ENCODE results near the gene PIGQ. TPM values are rescaled to one million over a fixed set of nuclear protein-coding genes. Genes with fewer than 3 reads are reported as not detected.

The PIGQ gene
- total and polyA plus RNA-seq, 2 of the 13 experiments (the other 11 are each of a cell fraction or from before 2014, with no cell fraction given) = 7.7 to 19.7 TPM

DNA sequence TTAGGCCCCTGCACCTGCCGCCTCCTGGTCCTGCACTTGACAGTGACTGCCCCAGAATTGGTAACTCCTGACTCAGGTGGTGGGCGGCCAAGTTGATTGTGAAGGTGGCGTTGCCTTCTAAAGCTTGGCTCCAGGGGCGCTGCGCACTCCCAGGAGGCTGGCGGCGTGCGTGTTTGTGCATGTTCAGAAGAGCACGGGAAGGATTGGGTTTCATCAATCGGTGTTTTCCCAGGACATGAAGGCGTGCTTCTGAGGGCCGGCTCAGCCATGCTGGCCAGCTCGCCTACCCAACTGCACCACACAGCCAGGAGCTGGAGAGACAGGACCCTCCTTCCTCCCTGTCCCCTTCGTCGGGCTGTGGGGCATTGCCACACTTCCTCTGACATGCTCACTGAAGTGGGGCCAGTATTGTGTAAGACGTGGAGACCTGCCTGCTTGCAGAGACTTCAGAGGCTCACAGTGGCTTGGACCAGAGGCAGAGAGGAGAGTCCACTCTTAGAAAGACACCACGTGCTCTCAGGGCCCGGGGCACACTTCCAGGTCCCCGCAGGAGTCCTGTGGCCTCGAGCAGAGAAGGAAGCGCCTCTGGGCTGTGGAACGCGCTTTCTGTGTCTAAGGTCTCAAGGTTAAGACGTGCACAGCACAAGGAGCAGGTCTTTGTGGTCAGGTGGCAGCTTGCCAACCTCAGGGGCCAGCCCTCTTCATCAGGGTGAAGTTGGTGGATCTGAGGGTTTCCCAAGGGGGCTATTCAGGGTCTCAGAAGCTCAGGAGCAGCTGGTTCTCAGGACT, 22.9 kb downstream of the PIGQ start (continued):
- TF ChIP-seq, protein P1, sequence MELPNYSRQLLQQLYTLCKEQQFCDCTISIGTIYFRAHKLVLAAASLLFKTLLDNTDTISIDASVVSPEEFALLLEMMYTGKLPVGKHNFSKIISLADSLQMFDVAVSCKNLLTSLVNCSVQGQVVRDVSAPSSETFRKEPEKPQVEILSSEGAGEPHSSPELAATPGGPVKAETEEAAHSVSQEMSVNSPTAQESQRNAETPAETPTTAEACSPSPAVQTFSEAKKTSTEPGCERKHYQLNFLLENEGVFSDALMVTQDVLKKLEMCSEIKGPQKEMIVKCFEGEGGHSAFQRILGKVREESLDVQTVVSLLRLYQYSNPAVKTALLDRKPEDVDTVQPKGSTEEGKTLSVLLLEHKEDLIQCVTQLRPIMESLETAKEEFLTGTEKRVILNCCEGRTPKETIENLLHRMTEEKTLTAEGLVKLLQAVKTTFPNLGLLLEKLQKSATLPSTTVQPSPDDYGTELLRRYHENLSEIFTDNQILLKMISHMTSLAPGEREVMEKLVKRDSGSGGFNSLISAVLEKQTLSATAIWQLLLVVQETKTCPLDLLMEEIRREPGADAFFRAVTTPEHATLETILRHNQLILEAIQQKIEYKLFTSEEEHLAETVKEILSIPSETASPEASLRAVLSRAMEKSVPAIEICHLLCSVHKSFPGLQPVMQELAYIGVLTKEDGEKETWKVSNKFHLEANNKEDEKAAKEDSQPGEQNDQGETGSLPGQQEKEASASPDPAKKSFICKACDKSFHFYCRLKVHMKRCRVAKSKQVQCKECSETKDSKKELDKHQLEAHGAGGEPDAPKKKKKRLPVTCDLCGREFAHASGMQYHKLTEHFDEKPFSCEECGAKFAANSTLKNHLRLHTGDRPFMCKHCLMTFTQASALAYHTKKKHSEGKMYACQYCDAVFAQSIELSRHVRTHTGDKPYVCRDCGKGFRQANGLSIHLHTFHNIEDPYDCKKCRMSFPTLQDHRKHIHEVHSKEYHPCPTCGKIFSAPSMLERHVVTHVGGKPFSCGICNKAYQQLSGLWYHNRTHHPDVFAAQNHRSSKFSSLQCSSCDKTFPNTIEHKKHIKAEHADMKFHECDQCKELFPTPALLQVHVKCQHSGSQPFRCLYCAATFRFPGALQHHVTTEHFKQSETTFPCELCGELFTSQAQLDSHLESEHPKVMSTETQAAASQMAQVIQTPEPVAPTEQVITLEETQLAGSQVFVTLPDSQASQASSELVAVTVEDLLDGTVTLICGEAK (IDR thresholded peaks at IDR 0.05) = no peak
- TF ChIP-seq, protein P1 (CRISPR knock-in tag; IDR thresholded peaks at IDR 0.05) = peak; percentile 21; the same call in 1 of the 2 replicates
- TF ChIP-seq HNF4A (CRISPR knock-in tag; IDR thresholded peaks at IDR 0.05) (peak; percentile 6; the same call in 1 of the 2 replicates), RFX1 (IDR thresholded peaks at IDR 0.05) (no peak), RAD21 (CRISPR knock-in tag; IDR thresholded peaks at IDR 0.05) (no peak), ZNF225 (CRISPR knock-in tag; IDR thresholded peaks at IDR 0.05) (peak; percentile 68; the same call in 1 of the 2 replicates), NFKBIZ (CRISPR knock-in tag; IDR thresholded peaks at IDR 0.05) (0 out of 2 replicates have a peak, but pooled peaks have one; percentile 29), MEF2D (CRISPR knock-in tag; IDR thresholded peaks at IDR 0.05) (no peak), ZNF547 (CRISPR knock-in tag; IDR thresholded peaks at IDR 0.05) (peak; percentile 74; the same call in 1 of the 2 replicates), ATM (IDR thresholded peaks at IDR 0.05; ENCODE audit: borderline replicate concordance) (no peak), ERF (CRISPR knock-in tag; IDR thresholded peaks at IDR 0.05) (peak; percentile 54; the same call in 1 of the 2 replicates), JUND (CRISPR knock-in tag; IDR thresholded peaks at IDR 0.05) (no peak), MYNN (CRISPR knock-in tag; IDR thresholded peaks at IDR 0.05; ENCODE audit: low read depth) (peak; percentile 92; the same call in 1 of the 2 replicates), NFKB2 (CRISPR knock-in tag; IDR thresholded peaks at IDR 0.05; ENCODE audit: borderline replicate concordance) (peak; percentile 49; the same call in 1 of the 2 replicates), YEATS2 (CRISPR knock-in tag; IDR thresholded peaks at IDR 0.05; ENCODE audit: borderline replicate concordance) (peak; percentile 34; the same call in 1 of the 2 replicates), CENPT (CRISPR knock-in tag; IDR thresholded peaks at IDR 0.05; ENCODE audit: low read depth) (no peak)
- TF ChIP-seq, protein P2, sequence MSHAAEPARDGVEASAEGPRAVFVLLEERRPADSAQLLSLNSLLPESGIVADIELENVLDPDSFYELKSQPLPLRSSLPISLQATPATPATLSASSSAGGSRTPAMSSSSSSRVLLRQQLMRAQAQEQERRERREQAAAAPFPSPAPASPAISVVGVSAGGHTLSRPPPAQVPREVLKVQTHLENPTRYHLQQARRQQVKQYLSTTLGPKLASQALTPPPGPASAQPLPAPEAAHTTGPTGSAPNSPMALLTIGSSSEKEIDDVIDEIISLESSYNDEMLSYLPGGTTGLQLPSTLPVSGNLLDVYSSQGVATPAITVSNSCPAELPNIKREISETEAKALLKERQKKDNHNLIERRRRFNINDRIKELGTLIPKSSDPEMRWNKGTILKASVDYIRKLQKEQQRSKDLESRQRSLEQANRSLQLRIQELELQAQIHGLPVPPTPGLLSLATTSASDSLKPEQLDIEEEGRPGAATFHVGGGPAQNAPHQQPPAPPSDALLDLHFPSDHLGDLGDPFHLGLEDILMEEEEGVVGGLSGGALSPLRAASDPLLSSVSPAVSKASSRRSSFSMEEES (CRISPR knock-in tag; IDR thresholded peaks at IDR 0.05) = peak; percentile 47; the same call in 1 of the 2 replicates
- TF ChIP-seq, protein P3, sequence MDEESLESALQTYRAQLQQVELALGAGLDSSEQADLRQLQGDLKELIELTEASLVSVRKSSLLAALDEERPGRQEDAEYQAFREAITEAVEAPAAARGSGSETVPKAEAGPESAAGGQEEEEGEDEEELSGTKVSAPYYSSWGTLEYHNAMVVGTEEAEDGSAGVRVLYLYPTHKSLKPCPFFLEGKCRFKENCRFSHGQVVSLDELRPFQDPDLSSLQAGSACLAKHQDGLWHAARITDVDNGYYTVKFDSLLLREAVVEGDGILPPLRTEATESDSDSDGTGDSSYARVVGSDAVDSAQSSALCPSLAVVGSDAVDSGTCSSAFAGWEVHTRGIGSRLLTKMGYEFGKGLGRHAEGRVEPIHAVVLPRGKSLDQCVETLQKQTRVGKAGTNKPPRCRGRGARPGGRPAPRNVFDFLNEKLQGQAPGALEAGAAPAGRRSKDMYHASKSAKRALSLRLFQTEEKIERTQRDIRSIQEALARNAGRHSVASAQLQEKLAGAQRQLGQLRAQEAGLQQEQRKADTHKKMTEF (CRISPR knock-in tag; IDR thresholded peaks at IDR 0.05) = peak; percentile 63; the same call in 1 of the 2 replicates

Data from HepG2 (cell line).